ENCODE results near the gene NR5A2.

DNA sequence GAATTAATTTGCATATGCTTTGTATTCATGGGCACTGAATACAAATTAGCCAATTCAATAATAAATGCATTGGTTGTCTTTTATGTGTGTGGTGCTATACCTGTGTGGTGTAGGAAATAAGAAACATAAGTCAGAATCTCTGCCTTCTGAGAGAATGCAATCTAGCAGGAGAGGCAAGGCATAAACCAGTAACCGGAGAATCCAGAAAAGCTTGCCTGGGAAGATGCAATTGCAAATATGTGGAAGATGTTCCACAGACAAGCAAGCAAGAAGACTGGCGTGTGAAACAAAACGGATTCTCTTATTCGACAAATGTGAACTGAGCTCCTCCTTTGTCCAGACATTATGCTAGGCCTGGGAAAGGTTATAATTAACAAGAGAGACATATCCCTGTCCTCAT is 134.3 kb downstream of the NR5A2 start:
- no peak for TF ChIP-seq CTCF (IDR thresholded peaks at IDR 0.05)
- TF ChIP-seq EZH2phosphoT487 (IDR thresholded peaks at IDR 0.05) = no peak
- TF ChIP-seq EZH2 (IDR thresholded peaks at IDR 0.05) = no peak

Measured in neural progenitor cell (in vitro differentiated cells).